Testis (tissue), 2 donors: ENCODE measurements around the gene CFAP299.
"Not testable (repeated sequence)": the region's sequence is repeated elsewhere in the genome, so short reads cannot be mapped to it uniquely, and the experiment has no call there.

Source experiments
- CTCF ChIP-seq, 3 experiments: fragments of 450-650 bp in 2 of 3; fragments of 200-600 bp in 1 of 3; sonication (generic) in 1 of 3; IDR thresholded peaks; one replicate each; pipeline ENCODE4 v1.5.1; 2016 to 2019; ENCODE audit warnings: antibody characterized with exemption in 3 of 3, mild to moderate bottlenecking in 2 of 3, moderate library complexity in 1 of 3
- POLR2A ChIP-seq: fragments of 450-650 bp; IDR thresholded peaks from one replicate; pipeline ENCODE4 v1.6.1; 2017; ENCODE audit warnings: antibody characterized with exemption, mild to moderate bottlenecking, moderate library complexity

GRCh38 chr4:80749558-80749957 is 414.0 kb downstream of the CFAP299 start:
- not testable (repeated sequence) for TF ChIP-seq CTCF (IDR thresholded peaks at IDR 0.05); POLR2A
